NCI-H1417 treated with DMSO at 0.1 percent for 48 hours (cell line): Measurements from ENCODE around the gene SLC4A11.

Source experiments
- DNase-seq: peaks from one replicate; lab custom pipeline; 2025; lab: John Stamatoyannopoulos, UW

Gene SLC4A11

GRCh38 chr20:3246682-3247081 is 7.7 kb upstream of the SLC4A11 start:
- DNase-seq = no peak

GRCh38 chr20:3245711-3246110 is 6.7 kb upstream of the SLC4A11 start:
- no peak for DNase-seq

- no peak for DNase-seq
These were observed 6.2 kb upstream of the SLC4A11 start for GRCh38 chr20:3245156-3245555.

GRCh38 chr20:3244613-3245012 is 5.6 kb upstream of the SLC4A11 start:
- no peak for DNase-seq

GRCh38 chr20:3243718-3244358 is 4.8 kb upstream of the SLC4A11 start:
- no peak for DNase-seq

GRCh38 chr20:3242172-3242692 is 3.2 kb upstream of the SLC4A11 start:
- DNase-seq = no peak

- no peak for DNase-seq
These were observed 1.9 kb upstream of the SLC4A11 start for GRCh38 chr20:3240776-3241363.

GRCh38 chr20:3239867-3240775 is 1.1 kb upstream of the SLC4A11 start:
- no peak for DNase-seq

GRCh38 chr20:3238616-3239025 is 369 bp downstream of the SLC4A11 start:
- no peak for DNase-seq

- DNase-seq = no peak
These were observed 903 bp downstream of the SLC4A11 start for GRCh38 chr20:3237958-3238615.

- DNase-seq = no peak
These were observed 1.7 kb downstream of the SLC4A11 start for GRCh38 chr20:3237011-3237957.

- no peak for DNase-seq
These were observed 3.2 kb downstream of the SLC4A11 start for GRCh38 chr20:3235666-3236324.

GRCh38 chr20:3233991-3234498 is 4.9 kb downstream of the SLC4A11 start:
- no peak for DNase-seq

- no peak for DNase-seq
These were observed 5.6 kb downstream of the SLC4A11 start for GRCh38 chr20:3233131-3233990.

GRCh38 chr20:3231889-3232588 is 7.0 kb downstream of the SLC4A11 start:
- DNase-seq = no peak

GRCh38 chr20:3231116-3231515 is 7.9 kb downstream of the SLC4A11 start:
- DNase-seq = no peak

- DNase-seq = no peak
These were observed 9.2 kb downstream of the SLC4A11 start for GRCh38 chr20:3229798-3230197.

- DNase-seq = no peak
These were observed 9.8 kb downstream of the SLC4A11 start for GRCh38 chr20:3229158-3229557.

- DNase-seq = no peak
These were observed 10.3 kb downstream of the SLC4A11 start for GRCh38 chr20:3228750-3229032.
